ENCODE data around the gene WDR74.
A peak's percentile ranks its signal among the peaks of the same experiment; 100 is the strongest.

Gene WDR74

DNA sequence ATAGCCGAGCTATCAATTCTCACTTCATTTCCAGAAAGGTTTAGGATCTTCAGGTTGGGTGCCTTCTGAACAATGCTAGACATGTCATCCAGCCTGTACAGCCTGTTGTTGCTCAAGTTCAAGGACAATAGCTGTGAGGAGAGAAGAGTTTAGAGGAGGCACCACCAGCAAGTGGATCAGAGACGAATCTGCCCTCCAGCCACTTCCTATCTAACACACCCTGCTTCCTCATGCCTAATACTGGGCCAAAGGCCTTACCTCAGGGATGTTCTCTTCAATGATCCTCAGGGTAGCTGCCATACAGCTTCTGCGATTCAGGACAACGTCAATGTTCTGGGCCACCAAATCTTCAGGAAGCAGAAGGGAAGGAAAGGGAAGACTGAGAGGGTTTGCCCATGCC lies 38.3 kb downstream of the WDR74 start:
- no peak for DNase-seq (ENCODE audit: low spot score)
- TF ChIP-seq, protein P1, sequence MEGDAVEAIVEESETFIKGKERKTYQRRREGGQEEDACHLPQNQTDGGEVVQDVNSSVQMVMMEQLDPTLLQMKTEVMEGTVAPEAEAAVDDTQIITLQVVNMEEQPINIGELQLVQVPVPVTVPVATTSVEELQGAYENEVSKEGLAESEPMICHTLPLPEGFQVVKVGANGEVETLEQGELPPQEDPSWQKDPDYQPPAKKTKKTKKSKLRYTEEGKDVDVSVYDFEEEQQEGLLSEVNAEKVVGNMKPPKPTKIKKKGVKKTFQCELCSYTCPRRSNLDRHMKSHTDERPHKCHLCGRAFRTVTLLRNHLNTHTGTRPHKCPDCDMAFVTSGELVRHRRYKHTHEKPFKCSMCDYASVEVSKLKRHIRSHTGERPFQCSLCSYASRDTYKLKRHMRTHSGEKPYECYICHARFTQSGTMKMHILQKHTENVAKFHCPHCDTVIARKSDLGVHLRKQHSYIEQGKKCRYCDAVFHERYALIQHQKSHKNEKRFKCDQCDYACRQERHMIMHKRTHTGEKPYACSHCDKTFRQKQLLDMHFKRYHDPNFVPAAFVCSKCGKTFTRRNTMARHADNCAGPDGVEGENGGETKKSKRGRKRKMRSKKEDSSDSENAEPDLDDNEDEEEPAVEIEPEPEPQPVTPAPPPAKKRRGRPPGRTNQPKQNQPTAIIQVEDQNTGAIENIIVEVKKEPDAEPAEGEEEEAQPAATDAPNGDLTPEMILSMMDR (conservative IDR thresholded peaks at IDR 0.05; ENCODE audit: low read depth): no peak
- ChIA-PET CTCF (no interaction called here), POLR2A (ENCODE audit: low non-redundant PET) (no interaction called here)
- no peak overlapping the region for H3K27ac ChIP-seq

- POLR2A ChIA-PET (ENCODE audit: low non-redundant PET): no interaction called here
- CTCF ChIA-PET: interaction anchor here (0.7 to 1.1 kb wide), 2 partner anchors 13 to 82 kb away, joined by 3 to 5 read pairs; partner anchors contain the start of gene SLC3A2
These were observed 39.9 kb downstream of the WDR74 start for GRCh38 chr11:62799486-62799885.

DNA sequence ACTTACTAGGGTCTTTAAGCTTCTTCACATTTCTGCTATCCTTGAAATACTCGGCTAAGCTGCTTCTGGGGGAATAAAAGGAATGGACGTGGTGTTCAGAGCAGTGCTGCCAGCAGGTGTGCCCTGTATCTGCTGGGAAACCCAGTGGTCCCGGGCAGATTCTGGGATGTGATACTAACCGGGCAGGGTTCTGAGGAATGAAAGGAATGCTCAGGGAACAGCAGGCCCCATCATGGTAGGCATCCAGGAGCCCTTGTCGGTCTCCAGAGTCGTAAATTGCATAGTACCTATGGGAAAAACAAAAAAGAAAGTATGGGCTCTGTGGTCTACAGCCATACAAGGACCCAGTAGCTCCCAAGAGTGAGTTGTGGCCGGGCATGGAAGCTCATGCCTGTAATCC lies 43.1 kb downstream of the WDR74 start:
- no peak for DNase-seq (ENCODE audit: low spot score)
- TF ChIP-seq, protein P1 (conservative IDR thresholded peaks at IDR 0.05; ENCODE audit: low read depth): no peak
- ChIA-PET CTCF (no interaction called here), POLR2A (ENCODE audit: low non-redundant PET) (no interaction called here)
- H3K27ac ChIP-seq: peak overlapping the region; percentile 18

More at GRCh38 chr11:62799486-62799885, 39.9 kb downstream of the WDR74 start:
- no peak for DNase-seq (ENCODE audit: low spot score)
- peak overlapping the region; percentile 36 for H3K27ac ChIP-seq
- TF ChIP-seq, protein P1 (conservative IDR thresholded peaks at IDR 0.05; ENCODE audit: low read depth): no peak

DNA sequence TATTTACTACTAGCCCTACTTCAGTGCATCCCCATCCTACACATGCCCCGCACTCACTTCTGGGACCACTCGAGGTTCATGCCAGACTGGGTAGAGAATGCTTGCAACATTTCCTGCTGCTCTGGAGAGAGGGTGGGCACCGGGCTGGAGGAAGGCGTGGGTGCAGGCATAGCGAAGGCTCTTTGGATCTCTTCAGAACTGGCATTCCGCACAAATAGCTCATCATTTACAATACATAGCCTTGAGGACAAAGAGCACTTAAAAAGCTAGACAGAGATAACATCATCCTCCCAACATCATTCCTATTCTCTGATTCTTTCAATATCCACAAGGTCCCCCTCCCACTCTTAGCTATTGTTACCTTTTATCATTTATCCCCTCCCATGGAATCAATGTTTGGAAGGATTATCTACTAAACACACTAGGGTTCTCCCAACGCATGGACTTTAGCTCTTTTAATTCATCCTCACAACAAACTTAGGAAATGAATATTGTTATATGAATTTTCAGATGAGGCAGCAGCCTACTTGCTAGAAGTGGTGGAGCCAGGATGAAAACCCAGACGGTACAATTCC lies 45.1 kb downstream of the WDR74 start:
- ChIA-PET CTCF (interaction anchor here (1.5 kb wide), 1 partner anchor 8 kb away, joined by 5 read pairs; no protein-coding TSS in a partner anchor), POLR2A (ENCODE audit: low non-redundant PET) (no interaction called here)
- TF ChIP-seq, protein P1 (conservative IDR thresholded peaks at IDR 0.05; ENCODE audit: low read depth): no peak
- no peak for DNase-seq (ENCODE audit: low spot score)
- peak overlapping the region; percentile 28; the same call in 1 of the 2 replicates for H3K27ac ChIP-seq

GRCh38 chr11:62792202-62792575 lies 47.2 kb downstream of the WDR74 start:
- ChIA-PET POLR2A (ENCODE audit: low non-redundant PET) (no interaction called here), CTCF (interaction anchor here (0.7 kb wide), 1 partner anchor 75 kb away, joined by 4 read pairs; no protein-coding TSS in a partner anchor)
- no peak for DNase-seq (ENCODE audit: low spot score)

GRCh38 chr11:62791501-62792201 lies 47.7 kb downstream of the WDR74 start, which contains the start of gene TMEM223:
TSS of gene TMEM223 (minus strand) at chr11:62792006. CDS start at chr11:62791994, 12 bp downstream.
- TF ChIP-seq, protein P1 (conservative IDR thresholded peaks at IDR 0.05; ENCODE audit: low read depth): no peak
- ChIA-PET POLR2A (ENCODE audit: low non-redundant PET) (no interaction called here), CTCF (interaction anchor here (0.6 to 0.7 kb wide), 2 partner anchors 74 to 75 kb away, joined by 3 to 4 read pairs; no protein-coding TSS in a partner anchor)
- DNase-seq (ENCODE audit: low spot score): peak; percentile 82
- peak within 1 kb of the TSS; percentile 99 for H3K27ac ChIP-seq

More at GRCh38 chr11:62792202-62792575, 47.2 kb downstream of the WDR74 start:
- H3K27ac ChIP-seq: peak overlapping the region; percentile 99
- TF ChIP-seq, protein P1 (conservative IDR thresholded peaks at IDR 0.05; ENCODE audit: low read depth): no peak
